Psoas muscle (tissue), 8 donors: ENCODE data around the gene CERS4. TPM values are rescaled to one million over a fixed set of nuclear protein-coding genes. Genes with fewer than 3 reads are reported as not detected.
"Not testable (repeated sequence)": the region's sequence is repeated elsewhere in the genome, so short reads cannot be mapped to it uniquely, and the experiment has no call there.

Experiments used
- ATAC-seq, 4 donors: fragments of 200-7000 bp; cut with Tn5 transposase; one replicate each; pipeline ENCODE4 v1.9.1; 2020; ENCODE audit warnings: moderate library complexity in 3 of 4, mild to moderate bottlenecking in 2 of 4
- DNase-seq, 2 donors: peaks; one replicate each; pipeline ENCODE4 v3.0.0-alpha.2; 2020
- H3K27ac ChIP-seq: fragments of 200-600 bp; one replicate; pipeline ENCODE4 v1.8.0; 2022
- H3K27me3 ChIP-seq, 3 donors: fragments of 200-600 bp in 1 of 3; one replicate each; pipeline versions ENCODE4 v1.6.1 to v1.8.0; 2013 to 2022; ENCODE audit warnings: low read length in 2 of 3, mild to moderate bottlenecking in 2 of 3, moderate library complexity in 1 of 3; ENCODE audit not compliant: insufficient read depth in 3 of 3
- H3K36me3 ChIP-seq, 2 donors: fragments of 200-600 bp in 1 of 2; one replicate each; pipeline versions ENCODE4 v1.6.1 to v1.8.0; 2013 to 2022; ENCODE audit warnings: low read depth in 1 of 2, mild to moderate bottlenecking in 1 of 2, moderate library complexity in 1 of 2; ENCODE audit not compliant: insufficient read depth in 1 of 2
- H3K4me1 ChIP-seq: fragments of 200-600 bp; one replicate; pipeline ENCODE4 v1.8.0; 2022
- H3K4me3 ChIP-seq: fragments of 200-600 bp; one replicate; pipeline ENCODE4 v1.8.0; 2022; ENCODE audit warnings: mild to moderate bottlenecking
- H3K9me3 ChIP-seq: fragments of 200-600 bp; one replicate; pipeline ENCODE4 v1.8.0; 2022
- CTCF ChIP-seq: fragments of 200-600 bp; IDR thresholded peaks from one replicate; pipeline ENCODE4 v1.8.0; 2022; ENCODE audit warnings: antibody characterized with exemption
- WGBS, 3 donors: extraction: QIAGEN DNeasy Blood & Tissue Kit; methylation state at CpG; one replicate each; pipeline versions ENCODE4 v1.1.6 to v1.1.7; 2013; 5-methylcytosine and 5-hydroxymethylcytosine counted together
- intact Hi-C, 2 donors: fragments of 100-400 bp; cut with DNase I; formaldehyde crosslinking; loops; one replicate each; pipeline versions ENCODE4 v1.11.0 to v1.14.2; 2022
- polyA plus RNA-seq, 3 donors: library from polyadenylated mRNA; stranded (reverse); fragments of 200-250 nt; gene quantifications; one replicate each; pipeline ENCODE4 v1.2.3, GENCODE V29; 2013
- total RNA-seq, 4 donors: library from RNA; stranded (reverse); fragmentation: NEBNext Ultra II Directional in 2 of 4; extraction: Animal tissue kit (Norgen Biotek cat#: 25700) in 2 of 4; gene quantifications; one replicate each; pipeline versions ENCODE4 v1.2.1 to v1.2.4, GENCODE V29; 2021 to 2023
- donor health status: healthy with polysubstance abuse.
- donor health status: DM: no; HTN: no; CAD: no; lungs with moderate emphysema.
- donor health status: Bipolar disorder and iron deficiency.
- donor health status: healthy.
- donor health status: DM: yes; HTN: yes; CAD: no.
- donor health status: DM: no; HTN: no; CAD: no.
- donor health status: DM: no; HTN: no; CAD: no.
- donor health status: DM: yes; HTN: yes; CAD: no.

The CERS4 gene
- total and polyA plus RNA-seq, 7 donors: 1.1 to 4.8 (median 2.8) TPM

- Histone ChIP-seq H3K4me1 (no peaks in the 10 kb centered on the region), H3K36me3 (no peaks in the 10 kb centered on the region), H3K27ac (no peak overlapping the region), H3K9me3 (no peaks in the 10 kb centered on the region), H3K27me3 (peaks cover 0 to 9% (median 6%) of the 10 kb centered on the region in 3 donors), H3K4me3 (no peak overlapping the region)
- DNase-seq (no peak), ATAC-seq (no peak)
- TF ChIP-seq CTCF: no peak
- intact Hi-C loops: no loop called here
- 78 to 89% (median 81%) methylated on average over 5 of the region's 5 CpGs for WGBS, 3 donors
Measured at GRCh38 chr19:8213827-8214672, 4.9 kb downstream of the CERS4 start.

- 44 to 56% (median 47%) methylated on average over 6 of the region's 6 CpGs for WGBS, 3 donors
- Histone ChIP-seq H3K4me1 (no peaks in the 10 kb centered on the region), H3K36me3 (no peaks in the 10 kb centered on the region), H3K27ac (no peak overlapping the region), H3K27me3 (peaks cover 0 to 6% (median 1%) of the 10 kb centered on the region in 3 donors), H3K4me3 (no peak overlapping the region), H3K9me3 (no peaks in the 10 kb centered on the region)
- DNase-seq (no peak), ATAC-seq (no peak)
- intact Hi-C loops: no loop called here
- no peak for TF ChIP-seq CTCF
Measured at GRCh38 chr19:8214802-8215201, 5.6 kb downstream of the CERS4 start.

- intact Hi-C loops: no loop called here
- 85 to 89% (median 86%) methylated on average over 4 of the region's 4 CpGs for WGBS, 3 donors
- ATAC-seq: no peak
Measured at GRCh38 chr19:8215783-8216182, 6.6 kb downstream of the CERS4 start.

GRCh38 chr19:8216357-8216756, 7.2 kb downstream of the CERS4 start:
- intact Hi-C loops: no loop called here
- H3K9me3 ChIP-seq: no peaks in the 10 kb centered on the region
- H3K4me1 ChIP-seq: no peaks in the 10 kb centered on the region
- H3K27me3 ChIP-seq: no peaks in the 10 kb centered on the region
- no peak for TF ChIP-seq CTCF
- H3K36me3 ChIP-seq: no peaks in the 10 kb centered on the region
- DNase-seq (no peak), ATAC-seq (no peak)
- WGBS, 3 donors: 50 to 62% (median 51%) methylated on average over 2 of the region's 2 CpGs
- no peak overlapping the region for H3K4me3 ChIP-seq
- no peak overlapping the region for H3K27ac ChIP-seq

More at GRCh38 chr19:8215783-8216182, 6.6 kb downstream of the CERS4 start:
- Histone ChIP-seq H3K36me3 (no peaks in the 10 kb centered on the region), H3K4me3 (no peak overlapping the region), H3K27me3 (no peaks in the 10 kb centered on the region), H3K27ac (no peak overlapping the region), H3K9me3 (no peaks in the 10 kb centered on the region), H3K4me1 (no peaks in the 10 kb centered on the region)
- no peak for DNase-seq
- no peak for TF ChIP-seq CTCF

- H3K9me3 ChIP-seq, H3K27ac ChIP-seq, DNase-seq, H3K4me3 ChIP-seq, H3K27me3 ChIP-seq, H3K4me1 ChIP-seq, H3K36me3 ChIP-seq, intact Hi-C loops, ATAC-seq: not testable (repeated sequence)
- WGBS, 3 donors: 55 to 68% (median 62%) methylated on average over 7 of the region's 7 CpGs
Measured at GRCh38 chr19:8218127-8218526, 9.0 kb downstream of the CERS4 start.
